Tibial nerve (tissue), 4 donors: ENCODE measurements around the gene NXNL2.

Experiments
- CTCF ChIP-seq, 5 experiments: fragments of 200-600 bp in 3 of 5; fragments of 450-650 bp in 2 of 5; sonication (generic) in 3 of 5; IDR thresholded peaks; one replicate each; pipeline ENCODE4 v1.5.1; 2016 to 2019; ENCODE audit warnings: antibody characterized with exemption in 5 of 5, mild to moderate bottlenecking in 3 of 5, moderate library complexity in 2 of 5
- EP300 ChIP-seq, 2 donors: sonication (generic); formaldehyde crosslinking; IDR thresholded peaks; one replicate each; pipeline ENCODE4 v1.6.1; 2017; ENCODE audit warnings: antibody characterized with exemption in 2 of 2, mild to moderate bottlenecking in 1 of 2
- POLR2A ChIP-seq, 2 donors: fragments of 450-650 bp; IDR thresholded peaks; one replicate each; pipeline ENCODE4 v1.6.1; 2017; ENCODE audit warnings: antibody characterized with exemption in 2 of 2, mild to moderate bottlenecking in 2 of 2, moderate library complexity in 2 of 2

- peak in 1 of 2 donors; percentile 17 for TF ChIP-seq EP300 (IDR thresholded peaks at IDR 0.05)
- TF ChIP-seq CTCF (IDR thresholded peaks at IDR 0.05) = no peak
- no peak for TF ChIP-seq POLR2A (IDR thresholded peaks at IDR 0.05)
These were observed 4.9 kb upstream of the NXNL2 start for GRCh38 chr9:88530051-88530450.
